DMS 273 (cell line): ENCODE results near the gene CADPS.
A peak's percentile ranks its signal among the peaks of the same experiment; 100 is the strongest.

ENCODE experiments used
- DNase-seq: peaks from one replicate; lab custom pipeline; 2025; ENCODE audit not compliant: unreplicated experiment; lab: John Stamatoyannopoulos, UW

Gene CADPS

GRCh38 chr3:62365391-62366125, 509.7 kb downstream of the CADPS start:
- DNase-seq: no peak

- DNase-seq: no peak
These were observed 511.0 kb downstream of the CADPS start for GRCh38 chr3:62364191-62364590.

- no peak for DNase-seq
These were observed 511.9 kb downstream of the CADPS start for GRCh38 chr3:62363275-62363674.

- DNase-seq: peak; percentile 12
These were observed 513.4 kb downstream of the CADPS start for GRCh38 chr3:62361824-62362223.

- no peak for DNase-seq
These were observed 514.0 kb downstream of the CADPS start for GRCh38 chr3:62361261-62361660.

- DNase-seq: no peak
These were observed 515.7 kb downstream of the CADPS start for GRCh38 chr3:62359531-62359930.

- no peak for DNase-seq
These were observed 518.9 kb downstream of the CADPS start for GRCh38 chr3:62356356-62356755.

- no peak for DNase-seq
These were observed 519.5 kb downstream of the CADPS start for GRCh38 chr3:62355703-62356102.
